K562 (cell line): Measurements from ENCODE around the gene MRPL30. TPM values are rescaled to one million over a fixed set of nuclear protein-coding genes. Genes with fewer than 3 reads are reported as not detected.
A peak's percentile ranks its signal among the peaks of the same experiment; 100 is the strongest.

ENCODE experiments used
- ASH1L ChIP-seq: fragments of 450-650 bp; IDR thresholded peaks from 2 replicates; pipeline ENCODE4 v1.6.1; 2018; ENCODE audit warnings: borderline replicate concordance, mild to moderate bottlenecking, low read depth; ENCODE audit not compliant: partially characterized antibody
- ATF4 ChIP-seq: fragments of 450-650 bp; formaldehyde crosslinking; IDR thresholded peaks from 2 replicates; pipeline ENCODE4 v1.4.0; 2022; ENCODE audit warnings: mild to moderate bottlenecking, moderate library complexity
- CREB1 ChIP-seq, 2 experiments: sonication (generic) in 1 of 2; formaldehyde crosslinking in 1 of 2; IDR thresholded peaks; 2 replicates each; pipeline versions ENCODE4 v1.6.1 to v1.8.0; 2012 to 2022; ENCODE audit warnings: inconsistent platforms in 1 of 2, mild to moderate bottlenecking in 1 of 2, missing genetic modification reagents in 1 of 2, moderate library complexity in 1 of 2
- CREB5 ChIP-seq: fragments of 250-450 bp; sonication (Bioruptor Pico); IDR thresholded peaks from 2 replicates; pipeline ENCODE4 v1.5.0; 2020; ENCODE audit warnings: mild to moderate bottlenecking
- CXXC5 ChIP-seq: fragments of 250-450 bp; sonication (Bioruptor Pico); IDR thresholded peaks from 2 replicates; pipeline ENCODE4 v1.8.0; 2022; ENCODE audit warnings: inconsistent platforms, mild to moderate bottlenecking, moderate library complexity
- EWSR1 ChIP-seq: fragments of 450-650 bp; IDR thresholded peaks from 2 replicates; pipeline ENCODE4 v1.6.1; 2018; ENCODE audit warnings: borderline replicate concordance, mild to moderate bottlenecking, low read depth, moderate library complexity; ENCODE audit not compliant: partially characterized antibody
- GTF2E2 ChIP-seq: fragments of 200-800 bp; sonication (Bioruptor generic); IDR thresholded peaks from 2 replicates; pipeline ENCODE4 v1.6.1; 2016; ENCODE audit warnings: missing genetic modification characterization, missing compliant biosample characterization
- JUN ChIP-seq, 2 experiments: sonication (generic) in 1 of 2; formaldehyde crosslinking in 1 of 2; IDR thresholded peaks; 2 replicates each; pipeline versions ENCODE4 v1.6.1 to v1.8.0; 2012 to 2022; ENCODE audit warnings: borderline replicate concordance in 2 of 2, mild to moderate bottlenecking in 2 of 2, improper control_type of control experiment in 1 of 2, low read depth in 1 of 2, low read length in 1 of 2, missing genetic modification reagents in 1 of 2
- KAT2B ChIP-seq: IDR thresholded peaks from one replicate; pipeline ENCODE4 v1.6.1; 2012; ENCODE audit warnings: low read depth, mild to moderate bottlenecking, control low read depth, inconsistent platforms, low read length, moderate library complexity
- MLLT1 ChIP-seq, 2 experiments: fragments of 450-650 bp; IDR thresholded peaks; 2 replicates each; pipeline ENCODE4 v1.6.1; 2016
- NFYB ChIP-seq: IDR thresholded peaks from 2 replicates; pipeline ENCODE4 v1.6.1; 2011; ENCODE audit warnings: mild to moderate bottlenecking, moderate library complexity; ENCODE audit not compliant: insufficient read length; ENCODE audit errors: extremely low read depth
- NRF1 ChIP-seq, 2 experiments: fragments of 450-650 bp; IDR thresholded peaks in 1 of 2; conservative IDR thresholded peaks in 1 of 2; 2 replicates each; pipeline ENCODE4 v1.6.1; 2014; ENCODE audit warnings: mild to moderate bottlenecking in 2 of 2
- PHF21A ChIP-seq: fragments of 450-650 bp; IDR thresholded peaks from 2 replicates; pipeline ENCODE4 v1.6.1; 2017; ENCODE audit warnings: low read depth, borderline replicate concordance
- PML ChIP-seq: IDR thresholded peaks from 2 replicates; pipeline ENCODE4 v1.6.1; 2012; ENCODE audit warnings: low read length, inconsistent platforms
- POLR2H ChIP-seq: IDR thresholded peaks from 2 replicates; pipeline ENCODE4 v1.6.1; 2016; ENCODE audit warnings: missing genetic modification characterization, low read depth, mild to moderate bottlenecking, control low read depth, missing compliant biosample characterization, moderate library complexity
- PYGO2 ChIP-seq: fragments of 450-650 bp; IDR thresholded peaks from 2 replicates; pipeline ENCODE4 v1.6.1; 2016; ENCODE audit warnings: mild to moderate bottlenecking, missing genetic modification characterization, moderate library complexity, missing compliant biosample characterization
- TOE1 ChIP-seq, 2 experiments: fragments of 450-650 bp in 1 of 2; sonication (generic) in 1 of 2; formaldehyde crosslinking in 1 of 2; IDR thresholded peaks; 2 replicates each; pipeline versions ENCODE4 v1.7.1 to v1.8.0; 2016 to 2022; ENCODE audit warnings: borderline replicate concordance in 2 of 2, mild to moderate bottlenecking in 2 of 2, antibody characterized with exemption in 1 of 2, inconsistent platforms in 1 of 2, low read depth in 1 of 2, missing genetic modification reagents in 1 of 2, moderate library complexity in 1 of 2
- ZNF124 ChIP-seq: sonication (generic); formaldehyde crosslinking; IDR thresholded peaks from 2 replicates; pipeline ENCODE4 v1.8.1; 2022; ENCODE audit warnings: missing genetic modification reagents
- ZNF133 ChIP-seq: fragments of 250-450 bp; sonication (Bioruptor Pico); IDR thresholded peaks from 2 replicates; pipeline ENCODE4 v1.4.0; 2020; ENCODE audit warnings: mild to moderate bottlenecking
- ZNF512 ChIP-seq: IDR thresholded peaks from 2 replicates; pipeline ENCODE4 v1.6.1; 2016; ENCODE audit warnings: missing genetic modification characterization, missing compliant biosample characterization
- polyA plus RNA-seq, 8 experiments: library from polyadenylated mRNA; depleted of rRNA in 4 of 8; stranded (reverse) in 5 of 8; unstranded in 3 of 8; fragments of >200 nt; fragmentation: Nextera tagmentation in 2 of 8; fragmentation: Illumina TruSeq in 1 of 8; extraction: Ambion mirVana in 2 of 8; extraction: Trizol in 1 of 8; gene quantifications; 2 replicates each; pipeline versions ENCODE4 v1.2.1 to v1.2.3, GENCODE V29; 2011 to 2014; ENCODE audit warnings: inconsistent platforms in 1 of 8, missing spikeins in 1 of 8
- total RNA-seq, 7 experiments: library from RNA; depleted of rRNA in 6 of 7; stranded (reverse); fragments of >200 nt in 6 of 7; fragmentation: Illumina TruSeq in 2 of 7; extraction: Trizol in 2 of 7; gene quantifications; 2 replicates each; pipeline versions ENCODE4 v1.2.1 to v1.2.3, GENCODE V29; 2011 to 2021; ENCODE audit warnings: low replicate concordance in 1 of 7

The MRPL30 gene
- total and polyA plus RNA-seq, 9 of the 15 experiments (the other 6 are each of a cell fraction or from before 2014, with no cell fraction given) = 63.3 to 130 (median 87.0) TPM

- no peak for TF ChIP-seq ZNF512 (tag)
- no peak for TF ChIP-seq PYGO2 (tag)
- peak; percentile 87 for TF ChIP-seq CXXC5
- peak; percentile 82 for TF ChIP-seq POLR2H (tag)
- TF ChIP-seq ZNF124 (CRISPR knock-in tag) = no peak
- TF ChIP-seq CREB1 (IDR thresholded peaks at IDR 0.05) = peak; percentile 79
- peak; percentile 86 for TF ChIP-seq CREB1 (CRISPR knock-in tag; IDR thresholded peaks at IDR 0.05)
- no peak for TF ChIP-seq EWSR1
- no peak for TF ChIP-seq ATF4 (CRISPR knock-in tag)
- peak; percentile 75 for TF ChIP-seq PML
- TF ChIP-seq PHF21A = 0 out of 2 replicates have a peak, but pooled peaks have one; percentile 10
- TF ChIP-seq ASH1L = no peak
- TF ChIP-seq GTF2E2 (tag) = peak; percentile 80
- TF ChIP-seq JUN (IDR thresholded peaks at IDR 0.05; ENCODE audit: borderline replicate concordance, low read depth, low read length) = peak; percentile 50; the same call in 1 of the 2 replicates
- no peak for TF ChIP-seq JUN (CRISPR knock-in tag; IDR thresholded peaks at IDR 0.05; ENCODE audit: borderline replicate concordance)
- TF ChIP-seq TOE1 (IDR thresholded peaks at IDR 0.05; ENCODE audit: borderline replicate concordance) = 0 out of 2 replicates have a peak, but pooled peaks have one; percentile 51
- no peak for TF ChIP-seq TOE1 (CRISPR knock-in tag; IDR thresholded peaks at IDR 0.05; ENCODE audit: borderline replicate concordance, low read depth)
- TF ChIP-seq MLLT1 (IDR thresholded peaks at IDR 0.05) = peak; percentile 48 to 52; a peak in 2 of 4 replicates
- TF ChIP-seq KAT2B = no peak
- TF ChIP-seq NRF1 (conservative IDR thresholded peaks at IDR 0.05 in 1 of 2, IDR thresholded peaks at IDR 0.05 in 1 of 2) = peak; percentile 82 to 86
- no peak for TF ChIP-seq CREB5 (CRISPR knock-in tag)
- no peak for TF ChIP-seq ZNF133 (CRISPR knock-in tag)
- TF ChIP-seq NFYB = no peak
These were observed 26.1 kb upstream of the MRPL30 start, which contains the start of the genes LIPT1 and TSGA10 (continued) for GRCh38 chr2:99154643-99155536.
